ENCODE results near the gene CHPT1. TPM values are rescaled to one million over a fixed set of nuclear protein-coding genes. Genes with fewer than 3 reads are reported as not detected.

The CHPT1 gene
- total and polyA plus RNA-seq, 2 donors (not counting 1 experiment from before 2014, with no cell fraction given), result 34.8 to 62.9 TPM

DNA sequence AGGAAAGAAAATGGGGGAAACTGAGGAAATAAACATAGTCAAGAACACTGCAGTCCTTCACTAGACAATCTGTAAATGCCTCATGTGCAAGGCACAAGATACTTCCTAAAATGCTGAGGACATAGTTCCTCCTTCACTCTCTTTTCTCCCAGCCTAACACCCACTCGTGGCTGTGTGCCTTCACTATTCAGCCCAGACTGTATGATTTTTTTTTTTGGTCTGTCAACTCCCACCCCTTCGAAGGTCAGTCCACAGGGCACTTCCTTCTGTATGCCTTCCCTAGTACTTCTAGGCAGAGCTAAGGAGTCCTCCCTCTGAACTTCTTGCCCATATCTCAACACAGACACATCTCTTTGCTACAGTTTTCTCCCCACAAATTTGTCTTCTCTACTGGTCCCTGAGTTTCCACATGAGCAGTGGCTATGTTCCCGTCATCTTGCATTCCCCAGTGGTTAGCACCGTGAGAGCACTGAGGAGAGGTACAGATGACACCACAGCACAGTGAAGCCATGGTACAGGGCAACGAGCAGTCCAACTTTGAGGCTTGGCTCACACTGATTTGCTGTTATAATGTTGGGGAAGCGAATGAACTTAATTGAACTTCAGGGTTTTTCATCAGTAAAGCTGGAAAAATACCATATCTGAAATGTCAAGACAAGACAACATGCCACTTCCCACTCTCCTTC lies 65.9 kb downstream of the CHPT1 start:
- no peaks in the 10 kb centered on the region for H3K9me3 ChIP-seq (ENCODE audit: control insufficient read depth, insufficient read depth, low read depth, low read length)
- H3K4me2 ChIP-seq (ENCODE audit: extremely low read depth, insufficient read depth, low read length), result no peak overlapping the region
- no peaks in the 10 kb centered on the region for H3K27me3 ChIP-seq (ENCODE audit: control insufficient read depth, insufficient read depth, low read length)
- no peak overlapping the region for H3K9ac ChIP-seq (ENCODE audit: insufficient read depth, low read length)
- H4K20me1 ChIP-seq (ENCODE audit: control insufficient read depth, extremely low read depth, insufficient read depth, low read length), result no peaks in the 10 kb centered on the region
- H2AFZ ChIP-seq (ENCODE audit: low read length), result no peak overlapping the region
- no peaks in the 10 kb centered on the region for H3K4me1 ChIP-seq (ENCODE audit: control insufficient read depth, extremely low read depth, insufficient read depth, low read length)
- no peak for DNase-seq (ENCODE audit: low read depth in 2 of 2)
- no peaks in the 10 kb centered on the region for H3K79me2 ChIP-seq (ENCODE audit: control insufficient read depth, insufficient read depth, low read length)
- TF ChIP-seq EZH2 (IDR thresholded peaks at IDR 0.05; ENCODE audit: low read length, missing control alignments), result no peak
- no peak for TF ChIP-seq CTCF (conservative IDR thresholded peaks at IDR 0.05 in 1 of 2, IDR thresholded peaks at IDR 0.05 in 1 of 2; ENCODE audit: low read depth in 1 of 2, low read length in 2 of 2)
- no peak overlapping the region for H3K4me3 ChIP-seq (replicated peaks in 1 of 4; ENCODE audit: control extremely low read depth in 1 of 4, insufficient read depth in 1 of 4, low read depth in 3 of 4, low read length in 4 of 4)
- H3K36me3 ChIP-seq (ENCODE audit: control insufficient read depth, insufficient read depth, low read length), result peaks cover 2% of the 10 kb centered on the region
- H3K27ac ChIP-seq (ENCODE audit: insufficient read depth, low read length), result no peak overlapping the region

DNA sequence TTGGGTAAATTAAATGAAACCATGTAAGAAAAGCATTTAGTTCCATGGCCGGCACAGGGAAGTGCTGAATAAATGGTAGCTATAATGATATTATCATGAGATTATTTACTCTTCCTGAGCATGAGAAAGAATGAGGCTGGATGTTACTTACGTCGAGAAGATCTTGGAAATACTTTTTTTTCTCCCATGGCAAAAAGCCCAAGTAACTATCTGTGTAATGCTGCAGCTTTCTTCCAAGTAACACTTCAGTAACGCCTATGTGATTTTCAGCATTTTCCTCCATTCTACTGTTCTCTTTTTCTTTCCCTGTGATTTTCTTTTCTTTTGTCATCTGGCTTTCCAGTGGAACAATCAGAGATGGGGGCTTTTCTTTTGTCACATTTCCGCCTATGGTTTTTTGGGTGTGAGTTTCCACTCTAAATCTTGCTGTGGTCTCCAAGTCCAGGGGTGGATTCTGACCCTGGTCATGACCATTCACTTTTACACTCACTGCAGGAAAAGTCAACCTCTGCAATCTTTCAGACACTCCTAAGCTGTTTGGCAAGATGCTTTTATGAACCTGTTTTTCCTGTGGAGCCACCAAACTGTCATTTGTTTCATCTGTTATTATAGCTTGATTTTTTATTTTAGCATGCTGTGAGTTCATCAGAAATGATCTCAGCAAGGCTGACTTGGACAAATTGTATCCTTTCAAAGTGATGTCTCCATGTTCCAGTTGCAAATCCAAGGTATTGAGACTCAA lies 66.8 kb downstream of the CHPT1 start:
- TF ChIP-seq CTCF (conservative IDR thresholded peaks at IDR 0.05 in 1 of 2, IDR thresholded peaks at IDR 0.05 in 1 of 2; ENCODE audit: low read depth in 1 of 2, low read length in 2 of 2) (no peak), EZH2 (IDR thresholded peaks at IDR 0.05; ENCODE audit: low read length, missing control alignments) (no peak)
- Histone ChIP-seq H3K27ac (ENCODE audit: insufficient read depth, low read length) (no peak overlapping the region), H3K4me3 (replicated peaks in 1 of 4; ENCODE audit: control extremely low read depth in 1 of 4, insufficient read depth in 1 of 4, low read depth in 3 of 4, low read length in 4 of 4) (no peak overlapping the region), H3K4me2 (ENCODE audit: extremely low read depth, insufficient read depth, low read length) (no peak overlapping the region), H3K79me2 (ENCODE audit: control insufficient read depth, insufficient read depth, low read length) (no peaks in the 10 kb centered on the region), H4K20me1 (ENCODE audit: control insufficient read depth, extremely low read depth, insufficient read depth, low read length) (no peaks in the 10 kb centered on the region), H3K9me3 (ENCODE audit: control insufficient read depth, insufficient read depth, low read depth, low read length) (no peaks in the 10 kb centered on the region), H2AFZ (ENCODE audit: low read length) (no peak overlapping the region), H3K9ac (ENCODE audit: insufficient read depth, low read length) (no peak overlapping the region), H3K4me1 (ENCODE audit: control insufficient read depth, extremely low read depth, insufficient read depth, low read length) (no peaks in the 10 kb centered on the region), H3K27me3 (ENCODE audit: control insufficient read depth, insufficient read depth, low read length) (no peaks in the 10 kb centered on the region), H3K36me3 (ENCODE audit: control insufficient read depth, insufficient read depth, low read length) (no peaks in the 10 kb centered on the region)
- DNase-seq (ENCODE audit: low read depth in 2 of 2), result peak in 1 of 2 donors; percentile 5

DNA sequence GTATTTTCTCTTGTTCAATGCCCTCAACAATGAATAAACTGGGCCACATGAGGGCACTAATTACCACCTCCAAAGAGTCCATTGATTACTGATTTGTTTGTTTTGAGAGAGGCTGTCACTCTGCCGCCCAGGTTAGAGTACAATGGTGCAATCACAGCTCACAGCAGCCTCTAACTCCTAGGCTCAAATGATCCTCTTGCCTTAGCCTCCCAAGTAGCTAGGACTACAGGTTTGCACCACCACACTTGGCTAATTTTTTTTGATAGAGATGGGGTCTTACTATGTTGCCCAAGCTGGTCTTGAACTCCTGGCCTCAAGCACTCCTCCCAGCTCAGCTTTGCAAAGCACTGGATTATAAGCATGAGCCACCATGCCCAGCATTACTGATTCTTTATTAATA lies 70.1 kb downstream of the CHPT1 start:
- Histone ChIP-seq H3K27ac (ENCODE audit: insufficient read depth, low read length) (no peak overlapping the region), H3K4me1 (ENCODE audit: control insufficient read depth, extremely low read depth, insufficient read depth, low read length) (no peaks in the 10 kb centered on the region), H4K20me1 (ENCODE audit: control insufficient read depth, extremely low read depth, insufficient read depth, low read length) (no peaks in the 10 kb centered on the region), H3K4me3 (replicated peaks in 1 of 4; ENCODE audit: control extremely low read depth in 1 of 4, insufficient read depth in 1 of 4, low read depth in 3 of 4, low read length in 4 of 4) (no peak overlapping the region), H3K79me2 (ENCODE audit: control insufficient read depth, insufficient read depth, low read length) (no peaks in the 10 kb centered on the region), H2AFZ (ENCODE audit: low read length) (no peak overlapping the region), H3K27me3 (ENCODE audit: control insufficient read depth, insufficient read depth, low read length) (no peaks in the 10 kb centered on the region), H3K9me3 (ENCODE audit: control insufficient read depth, insufficient read depth, low read depth, low read length) (no peaks in the 10 kb centered on the region), H3K4me2 (ENCODE audit: extremely low read depth, insufficient read depth, low read length) (no peak overlapping the region), H3K9ac (ENCODE audit: insufficient read depth, low read length) (no peak overlapping the region), H3K36me3 (ENCODE audit: control insufficient read depth, insufficient read depth, low read length) (no peaks in the 10 kb centered on the region)
- TF ChIP-seq EZH2 (IDR thresholded peaks at IDR 0.05; ENCODE audit: low read length, missing control alignments), result no peak
- no peak for TF ChIP-seq CTCF (conservative IDR thresholded peaks at IDR 0.05 in 1 of 2, IDR thresholded peaks at IDR 0.05 in 1 of 2; ENCODE audit: low read depth in 1 of 2, low read length in 2 of 2)
- no peak for DNase-seq (ENCODE audit: low read depth in 2 of 2)
